ENCODE measurements around the gene NUAK2. TPM values are rescaled to one million over a fixed set of nuclear protein-coding genes. Genes with fewer than 3 reads are reported as not detected.
A peak's percentile ranks its signal among the peaks of the same experiment; 100 is the strongest.

The NUAK2 gene
- total and polyA plus RNA-seq, 9 donors = 1.2 to 53.2 (median 3.2) TPM

DNA sequence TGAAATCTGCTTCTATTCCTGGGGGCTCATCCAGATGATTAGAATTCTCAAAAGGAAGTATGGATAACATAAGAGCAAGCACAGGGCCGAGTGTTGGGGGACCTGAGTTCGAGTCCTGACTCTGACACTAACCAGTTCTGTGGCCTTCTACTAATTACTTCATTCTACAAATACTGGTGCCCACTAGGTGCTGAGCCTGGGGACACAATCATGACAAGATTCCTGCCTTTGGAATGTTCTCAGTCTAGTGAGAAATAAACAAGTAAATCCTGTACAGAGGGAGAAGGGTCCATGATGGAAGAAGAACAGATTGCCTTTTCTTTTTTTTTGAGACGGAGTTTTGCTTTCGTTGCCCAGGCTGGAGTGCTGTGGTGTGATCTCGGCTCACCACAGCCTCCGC is 2.2 kb upstream of the NUAK2 start:
- intact Hi-C loops (cut with DNase I) = loop anchor here in 3 of 4 donors (2.0 to 5.0 kb wide), 2 partner anchors 46 to 49 kb away; no protein-coding TSS in a partner anchor
- 87 to 90% (median 87%) methylated on average over 6 of the region's 6 CpGs for WGBS, 3 donors
- no peaks in the 10 kb centered on the region for H3K36me3 ChIP-seq

DNA sequence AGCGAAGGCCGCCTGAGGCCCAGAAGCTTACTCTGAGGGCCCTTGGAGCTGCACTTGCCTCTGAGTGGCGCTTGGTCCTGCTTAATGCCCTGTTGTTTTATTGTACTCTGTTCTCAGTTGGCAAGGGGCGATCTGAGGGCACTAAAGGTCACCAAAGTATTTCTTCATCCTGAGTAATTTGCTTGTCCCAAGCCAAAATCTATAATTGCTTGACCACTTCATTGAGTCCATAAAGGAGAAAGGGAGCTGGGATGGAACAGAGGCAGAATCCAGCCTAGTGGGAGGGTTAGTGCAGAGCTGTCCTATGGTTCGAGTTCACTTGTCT is 376 bp upstream of the NUAK2 start:
- no peak for DNase-seq
- H3K27me3 ChIP-seq = no peaks in the 10 kb centered on the region
- WGBS, 3 donors = 45 to 58% (median 54%) methylated on average over 5 of the region's 5 CpGs
- no peaks in the 10 kb centered on the region for H3K36me3 ChIP-seq
- TF ChIP-seq, protein P1, sequence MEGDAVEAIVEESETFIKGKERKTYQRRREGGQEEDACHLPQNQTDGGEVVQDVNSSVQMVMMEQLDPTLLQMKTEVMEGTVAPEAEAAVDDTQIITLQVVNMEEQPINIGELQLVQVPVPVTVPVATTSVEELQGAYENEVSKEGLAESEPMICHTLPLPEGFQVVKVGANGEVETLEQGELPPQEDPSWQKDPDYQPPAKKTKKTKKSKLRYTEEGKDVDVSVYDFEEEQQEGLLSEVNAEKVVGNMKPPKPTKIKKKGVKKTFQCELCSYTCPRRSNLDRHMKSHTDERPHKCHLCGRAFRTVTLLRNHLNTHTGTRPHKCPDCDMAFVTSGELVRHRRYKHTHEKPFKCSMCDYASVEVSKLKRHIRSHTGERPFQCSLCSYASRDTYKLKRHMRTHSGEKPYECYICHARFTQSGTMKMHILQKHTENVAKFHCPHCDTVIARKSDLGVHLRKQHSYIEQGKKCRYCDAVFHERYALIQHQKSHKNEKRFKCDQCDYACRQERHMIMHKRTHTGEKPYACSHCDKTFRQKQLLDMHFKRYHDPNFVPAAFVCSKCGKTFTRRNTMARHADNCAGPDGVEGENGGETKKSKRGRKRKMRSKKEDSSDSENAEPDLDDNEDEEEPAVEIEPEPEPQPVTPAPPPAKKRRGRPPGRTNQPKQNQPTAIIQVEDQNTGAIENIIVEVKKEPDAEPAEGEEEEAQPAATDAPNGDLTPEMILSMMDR (IDR thresholded peaks at IDR 0.05) = no peak
- peak overlapping the region; percentile 52 for H3K4me3 ChIP-seq
- intact Hi-C loops (cut with DNase I) = loop anchor here in 1 of 4 donors (5.0 kb wide), 1 partner anchor 45 kb away; no protein-coding TSS in a partner anchor
- peaks cover 15% of the 10 kb centered on the region for H3K4me1 ChIP-seq (ENCODE audit: insufficient read depth)
- H3K9me3 ChIP-seq = no peaks in the 10 kb centered on the region
- peak overlapping the region in 1 of 2 donors; percentile 47 for H3K27ac ChIP-seq

More for the DNA sequence above, 2.2 kb upstream of the NUAK2 start:
- Histone ChIP-seq H3K4me1 (ENCODE audit: insufficient read depth) (peaks cover 8% of the 10 kb centered on the region), H3K4me3 (no peak overlapping the region), H3K27me3 (no peaks in the 10 kb centered on the region), H3K9me3 (no peaks in the 10 kb centered on the region), H3K27ac (no peak overlapping the region)
- no peak for DNase-seq
- TF ChIP-seq POLR2A (IDR thresholded peaks at IDR 0.05) = no peak
- TF ChIP-seq, protein P1 (IDR thresholded peaks at IDR 0.05) = no peak
- TF ChIP-seq EP300 (IDR thresholded peaks at IDR 0.05) = no peak

DNA sequence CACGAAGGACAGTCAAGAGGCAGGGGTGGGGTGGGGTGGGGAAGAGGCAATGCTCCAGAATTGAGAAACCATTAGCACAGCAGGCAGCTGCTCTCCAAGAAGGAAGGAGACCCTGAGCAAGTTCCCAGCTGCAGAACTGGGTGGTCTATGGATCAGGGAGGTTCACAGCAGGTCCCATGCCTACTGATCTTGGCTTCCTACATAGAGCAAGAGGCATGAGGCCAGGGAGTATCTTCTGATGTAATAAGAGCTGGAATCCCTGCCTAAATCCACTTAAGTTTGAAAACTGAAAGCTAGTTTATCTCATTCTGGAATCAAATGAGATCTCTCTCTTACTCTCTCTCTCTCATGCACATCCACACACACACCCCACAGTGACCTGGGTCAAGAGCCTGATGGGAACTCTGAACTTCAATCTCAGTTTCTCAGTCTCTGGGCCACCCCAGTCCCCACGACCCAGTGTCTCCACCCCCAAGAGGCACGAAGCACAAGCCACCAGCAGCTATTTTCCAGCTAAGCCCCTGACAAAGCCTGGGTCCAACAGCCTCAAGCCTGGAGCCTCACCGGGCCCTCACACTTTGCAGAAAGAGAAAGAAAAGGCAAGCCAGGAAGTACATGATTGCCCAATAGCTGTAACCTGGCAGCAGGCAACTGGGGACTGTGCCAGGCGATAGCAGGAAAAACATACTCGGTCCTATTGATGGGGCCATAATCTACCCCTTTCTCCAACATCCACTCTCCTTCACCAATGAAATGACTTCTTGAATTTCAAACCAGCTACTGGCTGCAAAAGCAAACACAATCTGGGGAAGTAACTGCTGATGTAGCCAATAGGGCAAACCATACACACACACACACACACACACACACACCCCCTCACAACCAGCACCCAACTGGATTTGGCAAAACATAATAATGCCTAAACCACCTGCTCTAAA is 2.2 kb downstream of the NUAK2 start:
- Histone ChIP-seq H3K4me1 (ENCODE audit: insufficient read depth) (peaks cover 15% of the 10 kb centered on the region), H3K36me3 (no peaks in the 10 kb centered on the region), H3K4me3 (no peak overlapping the region), H3K9me3 (no peaks in the 10 kb centered on the region), H3K27me3 (no peaks in the 10 kb centered on the region), H3K27ac (no peak overlapping the region)
- WGBS, 3 donors = 42 to 56% (median 44%) methylated on average over 6 of the region's 6 CpGs
- intact Hi-C loops (cut with DNase I) = loop anchor here in 1 of 4 donors (5.0 kb wide), 1 partner anchor 42 kb away; no protein-coding TSS in a partner anchor
- DNase-seq = peak; percentile 59 to 77 (median 76)
- no peak for TF ChIP-seq POLR2A (IDR thresholded peaks at IDR 0.05)

DNA sequence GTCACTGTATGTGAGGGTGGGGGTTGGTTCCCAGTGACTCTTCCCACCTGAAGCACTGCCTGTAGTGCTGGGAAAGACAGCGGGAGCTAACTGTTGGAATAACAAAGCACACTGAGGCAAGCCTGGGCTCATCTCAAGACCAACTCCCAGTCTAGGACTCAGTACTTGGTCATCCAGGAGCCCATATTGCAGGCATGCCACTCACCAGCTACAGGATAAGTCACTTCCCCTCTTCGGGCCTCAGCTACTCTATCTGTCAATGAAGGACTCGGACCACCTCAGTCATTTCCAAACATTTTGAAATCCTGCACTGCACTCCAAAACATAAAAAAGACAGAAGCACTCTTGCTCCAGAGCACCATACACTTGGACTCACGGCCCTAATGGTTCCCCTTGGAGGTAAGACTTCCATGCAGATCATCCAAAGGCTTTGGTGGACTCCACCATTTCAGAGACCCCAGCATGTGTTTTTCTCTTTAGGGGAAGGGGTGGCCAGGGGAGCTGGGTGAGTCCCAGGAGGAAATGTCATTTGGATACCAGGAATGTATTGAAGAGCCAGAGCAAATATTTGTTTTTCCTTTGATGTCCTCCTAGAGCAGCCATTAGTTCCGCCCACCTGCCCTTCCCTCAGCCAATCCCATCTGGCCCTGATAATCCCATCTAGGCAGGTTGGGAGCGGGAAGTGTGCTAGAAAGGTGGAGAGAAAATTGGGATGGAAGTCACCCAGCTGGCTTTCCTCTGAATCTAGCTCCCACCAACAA is 3.1 kb downstream of the NUAK2 start:
- Histone ChIP-seq H3K27me3 (no peaks in the 10 kb centered on the region), H3K4me3 (no peak overlapping the region), H3K9me3 (no peaks in the 10 kb centered on the region), H3K4me1 (ENCODE audit: insufficient read depth) (peaks cover 21% of the 10 kb centered on the region), H3K36me3 (no peaks in the 10 kb centered on the region), H3K27ac (no peak overlapping the region)
- intact Hi-C loops (cut with DNase I) = no loop called here
- TF ChIP-seq EP300 (IDR thresholded peaks at IDR 0.05) = no peak
- TF ChIP-seq POLR2A (IDR thresholded peaks at IDR 0.05) = no peak
- TF ChIP-seq, protein P1 (IDR thresholded peaks at IDR 0.05) = no peak
- 92 to 97% (median 93%) methylated on average over 6 of the region's 6 CpGs for WGBS, 3 donors
- DNase-seq = no peak

Measured in ovary (tissue), 9 donors.